ENCODE measurements around the gene NAA15. TPM values are rescaled to one million over a fixed set of nuclear protein-coding genes. Genes with fewer than 3 reads are reported as not detected.

The NAA15 gene
- total and polyA plus RNA-seq, 2 of the 8 experiments (the other 6 are each of a cell fraction or from before 2014, with no cell fraction given), result 9.7 to 124 TPM

DNA sequence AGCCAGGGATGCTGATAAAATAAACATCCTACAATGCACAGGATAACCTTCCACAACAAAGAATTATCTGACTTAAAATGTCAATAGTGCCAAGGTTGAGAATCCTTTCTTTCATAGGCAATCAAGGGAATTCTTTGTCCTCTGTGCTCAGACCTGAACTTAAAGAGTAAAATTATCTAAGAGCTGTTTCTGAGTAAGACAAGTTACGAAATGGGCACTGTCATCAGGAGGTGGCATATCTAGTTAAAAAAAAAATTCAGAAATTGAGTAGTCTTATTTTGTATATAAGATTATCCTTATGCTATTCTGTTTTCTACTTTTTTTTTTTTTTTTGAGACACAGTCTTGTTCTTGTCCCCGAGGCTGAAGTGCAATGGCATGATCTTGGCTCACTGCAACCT is 149.3 kb downstream of the NAA15 start:
- no peak overlapping the region for H3K4me2 ChIP-seq (ENCODE audit: insufficient read depth in 1 of 2, low read depth in 2 of 2, low read length in 2 of 2)
- H3K4me3 ChIP-seq (ENCODE audit: extremely low read depth in 1 of 4, insufficient read depth in 2 of 4, low read depth in 3 of 4, low read length in 4 of 4), result no peak overlapping the region
- no peak overlapping the region for H2AFZ ChIP-seq (ENCODE audit: low read length)
- no peak for DNase-seq (ENCODE audit: low read depth in 1 of 2, low spot score in 2 of 2)
- H2BK20ac ChIP-seq (ENCODE audit: low read length), result no peak overlapping the region
- no peaks in the 10 kb centered on the region for H3K9me3 ChIP-seq (ENCODE audit: insufficient read depth in 2 of 2, low read depth in 1 of 2, low read length in 1 of 2)
- TF ChIP-seq BCL11A (IDR thresholded peaks at IDR 0.05; ENCODE audit: low read depth in 2 of 2, low read length in 2 of 2) (no peak), RFX5 (IDR thresholded peaks at IDR 0.05; ENCODE audit: borderline replicate concordance, low read depth, low read length) (no peak), ATF3 (IDR thresholded peaks at IDR 0.05; ENCODE audit: insufficient read depth, low read depth, low read length) (no peak), SAP30 (IDR thresholded peaks at IDR 0.05; ENCODE audit: insufficient read depth, insufficient replicate concordance, low read length) (no peak), RAD21 (IDR thresholded peaks at IDR 0.05 in 1 of 2, conservative IDR thresholded peaks at IDR 0.05 in 1 of 2; ENCODE audit: low read depth in 2 of 2, low read length in 2 of 2) (no peak), KDM5A (IDR thresholded peaks at IDR 0.05; ENCODE audit: low read length) (no peak), MAFK (IDR thresholded peaks at IDR 0.05; ENCODE audit: low read depth, low read length) (no peak)
- TF ChIP-seq, protein P1, sequence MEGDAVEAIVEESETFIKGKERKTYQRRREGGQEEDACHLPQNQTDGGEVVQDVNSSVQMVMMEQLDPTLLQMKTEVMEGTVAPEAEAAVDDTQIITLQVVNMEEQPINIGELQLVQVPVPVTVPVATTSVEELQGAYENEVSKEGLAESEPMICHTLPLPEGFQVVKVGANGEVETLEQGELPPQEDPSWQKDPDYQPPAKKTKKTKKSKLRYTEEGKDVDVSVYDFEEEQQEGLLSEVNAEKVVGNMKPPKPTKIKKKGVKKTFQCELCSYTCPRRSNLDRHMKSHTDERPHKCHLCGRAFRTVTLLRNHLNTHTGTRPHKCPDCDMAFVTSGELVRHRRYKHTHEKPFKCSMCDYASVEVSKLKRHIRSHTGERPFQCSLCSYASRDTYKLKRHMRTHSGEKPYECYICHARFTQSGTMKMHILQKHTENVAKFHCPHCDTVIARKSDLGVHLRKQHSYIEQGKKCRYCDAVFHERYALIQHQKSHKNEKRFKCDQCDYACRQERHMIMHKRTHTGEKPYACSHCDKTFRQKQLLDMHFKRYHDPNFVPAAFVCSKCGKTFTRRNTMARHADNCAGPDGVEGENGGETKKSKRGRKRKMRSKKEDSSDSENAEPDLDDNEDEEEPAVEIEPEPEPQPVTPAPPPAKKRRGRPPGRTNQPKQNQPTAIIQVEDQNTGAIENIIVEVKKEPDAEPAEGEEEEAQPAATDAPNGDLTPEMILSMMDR (IDR thresholded peaks at IDR 0.05; ENCODE audit: control extremely low read depth in 1 of 3, insufficient read depth in 1 of 3, low read depth in 1 of 3, low read length in 3 of 3), result no peak
- H3K79me1 ChIP-seq (ENCODE audit: low read depth, low read length), result no peaks in the 10 kb centered on the region; the same call in 1 of the 2 replicates
- POLR2A ChIA-PET (ENCODE audit: partially characterized antibody), result interaction anchor here (0.6 kb wide), 1 partner anchor 24 kb away, joined by 3 read pairs; no protein-coding TSS in a partner anchor
- no peak overlapping the region for H2BK5ac ChIP-seq (ENCODE audit: low read depth, low read length)
- FAIRE-seq, result no peak
- no peak overlapping the region for H3K18ac ChIP-seq (ENCODE audit: extremely low read depth, low read length)
- no peak overlapping the region for H4K8ac ChIP-seq (ENCODE audit: extremely low read depth, insufficient read depth, low read length)
- no peaks in the 10 kb centered on the region for H3K36me3 ChIP-seq (ENCODE audit: control insufficient read depth in 2 of 4, insufficient read depth in 4 of 4, low read length in 3 of 4)
- peaks cover 0 to 1% of the 10 kb centered on the region in 2 experiments for H4K20me1 ChIP-seq (replicated peaks in 1 of 2; ENCODE audit: control insufficient read depth in 1 of 2, insufficient read depth in 2 of 2, low read length in 2 of 2)
- peaks cover 8% of the 10 kb centered on the region for H3K23me2 ChIP-seq (ENCODE audit: low read depth, low read length)
- peaks cover 3 to 21% of the 10 kb centered on the region in 2 experiments; a peak in 3 of 4 replicates for H3K79me2 ChIP-seq (ENCODE audit: control insufficient read depth in 1 of 2, insufficient read depth in 2 of 2, low read length in 2 of 2)
- H3K4me1 ChIP-seq (replicated peaks in 1 of 4; ENCODE audit: control insufficient read depth in 3 of 4, insufficient read depth in 4 of 4, low read length in 3 of 4), result peaks cover 0 to 11% (median 2%) of the 10 kb centered on the region in 4 experiments; a peak in 5 of 7 replicates
- no peak overlapping the region for H3K27ac ChIP-seq (ENCODE audit: low read depth, low read length)
- H3K9ac ChIP-seq (replicated peaks in 1 of 4; ENCODE audit: extremely low read depth in 1 of 4, low read depth in 3 of 4, low read length in 3 of 4), result no peak overlapping the region
- H3K14ac ChIP-seq (ENCODE audit: insufficient read length), result no peak overlapping the region
- H3K27me3 ChIP-seq (replicated peaks in 1 of 4; ENCODE audit: control insufficient read depth in 3 of 4, extremely low read depth in 1 of 4, insufficient read depth in 3 of 4, low read length in 3 of 4), result no peaks in the 10 kb centered on the region
- H3K4ac ChIP-seq (replicated peaks; ENCODE audit: insufficient read length, low read depth, low read length), result no peak overlapping the region
- H2BK15ac ChIP-seq (ENCODE audit: low read length), result no peak overlapping the region
- no peak overlapping the region for H2BK120ac ChIP-seq (replicated peaks; ENCODE audit: low read depth, low read length)
- H2BK12ac ChIP-seq (ENCODE audit: low read depth, low read length), result no peak overlapping the region
- no peak overlapping the region for H4K5ac ChIP-seq (ENCODE audit: insufficient read length, low read depth, low read length)
- CTCF ChIA-PET (ENCODE audit: partially characterized antibody), result interaction anchor here (0.7 to 1.1 kb wide), 2 partner anchors 36 to 200 kb away, joined by 3 read pairs; no protein-coding TSS in a partner anchor
- 94% methylated on average over 2 of the region's 2 CpGs; no CpG with 5 or more reads in 1 of the 2 experiments for WGBS, 2 experiments (ENCODE audit: extremely low coverage in 1 of 2, insufficient coverage in 1 of 2, insufficient read length in 1 of 2, insufficient replicate concordance in 2 of 2, low coverage in 1 of 2, low lambda C conversion rate in 2 of 2, missing lambda C conversion rate in 1 of 2)
- no peak overlapping the region for H3K23ac ChIP-seq (ENCODE audit: insufficient read length)
- H2AK5ac ChIP-seq (ENCODE audit: low read depth, low read length), result no peak overlapping the region
- H3K56ac ChIP-seq (replicated peaks; ENCODE audit: insufficient read length, low read depth, low read length), result no peak overlapping the region
- no peak overlapping the region for H4K91ac ChIP-seq (replicated peaks; ENCODE audit: insufficient read length, low read length)

All from H1 (cell line).